AML-193 (cell line): ENCODE data around the gene PGAP2.

Experiments
- DNase-seq, 2 experiments: peaks; one replicate each; lab custom pipeline; 2025; lab: John Stamatoyannopoulos, UW

The PGAP2 gene

DNA sequence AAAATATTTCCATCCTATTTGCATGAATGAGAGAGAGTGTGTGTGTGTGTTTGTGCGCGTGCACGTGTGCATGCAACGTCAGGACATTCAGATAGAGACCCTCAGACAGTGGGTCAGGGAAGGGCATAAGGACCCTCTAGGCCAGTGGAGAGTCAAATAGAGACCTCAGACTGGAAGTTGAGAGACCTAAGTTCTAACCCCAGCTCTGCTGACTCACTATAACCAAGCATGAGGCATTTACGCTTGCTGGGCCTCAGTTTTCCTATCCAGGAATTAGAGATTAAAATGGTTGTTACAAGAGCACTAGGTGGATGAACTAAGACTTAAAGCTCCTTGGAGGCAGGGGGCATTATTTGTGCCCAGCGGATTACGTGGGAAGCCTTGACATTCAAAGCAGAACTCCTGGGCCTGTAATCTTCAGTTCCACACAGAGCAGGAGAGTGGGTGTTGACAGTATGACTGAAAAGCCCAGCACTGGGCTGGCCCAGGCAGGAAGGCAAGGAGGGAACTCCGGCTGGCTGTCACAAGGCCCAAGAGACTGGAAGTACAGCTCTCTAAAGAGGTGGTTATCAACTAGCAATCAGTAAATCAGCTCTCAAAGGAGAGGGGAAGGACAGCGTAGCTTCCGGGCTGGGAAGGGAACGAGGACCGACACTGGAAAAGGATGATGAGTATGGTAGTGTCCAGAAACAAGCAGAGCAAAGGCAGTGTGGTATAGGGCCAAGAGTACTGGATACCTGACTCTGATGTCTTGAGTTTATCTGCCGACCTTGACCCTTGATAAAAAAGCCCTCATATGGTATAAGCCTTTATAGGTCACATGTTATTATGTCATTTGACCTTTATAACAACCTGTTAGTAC lies 23.2 kb downstream of the PGAP2 start:
- DNase-seq: no peak

GRCh38 chr11:3832816-3833215 lies 24.5 kb downstream of the PGAP2 start:
- no peak for DNase-seq

GRCh38 chr11:3833449-3833848 lies 25.1 kb downstream of the PGAP2 start:
- no peak for DNase-seq

GRCh38 chr11:3834349-3834663 lies 25.9 kb downstream of the PGAP2 start:
- no peak for DNase-seq

GRCh38 chr11:3834664-3835461 lies 26.5 kb downstream of the PGAP2 start:
- peak; percentile 80 to 81 for DNase-seq

- no peak for DNase-seq
Observed at GRCh38 chr11:3835751-3836150, 27.4 kb downstream of the PGAP2 start.

DNA sequence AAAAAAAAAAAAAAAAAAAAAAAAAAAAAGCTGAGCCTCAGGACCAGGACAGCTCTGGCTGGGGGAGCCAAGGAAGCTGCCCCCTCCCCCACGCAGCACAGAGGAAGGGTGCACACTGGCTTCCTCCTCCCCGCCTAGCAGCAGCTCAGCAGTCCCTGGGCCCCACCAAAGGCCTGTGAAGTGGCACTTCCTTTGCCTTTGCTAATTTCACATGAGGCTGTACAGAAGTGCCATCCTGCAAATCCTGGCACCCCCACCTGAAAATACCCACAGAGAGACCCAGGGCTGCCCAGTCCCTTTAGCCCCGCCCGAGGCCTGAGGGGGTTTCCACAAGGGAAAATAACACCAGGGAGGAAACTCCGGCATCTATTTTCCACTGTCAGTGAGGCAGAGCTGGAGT lies 28.5 kb downstream of the PGAP2 start:
- peak; percentile 62 to 75 for DNase-seq

DNA sequence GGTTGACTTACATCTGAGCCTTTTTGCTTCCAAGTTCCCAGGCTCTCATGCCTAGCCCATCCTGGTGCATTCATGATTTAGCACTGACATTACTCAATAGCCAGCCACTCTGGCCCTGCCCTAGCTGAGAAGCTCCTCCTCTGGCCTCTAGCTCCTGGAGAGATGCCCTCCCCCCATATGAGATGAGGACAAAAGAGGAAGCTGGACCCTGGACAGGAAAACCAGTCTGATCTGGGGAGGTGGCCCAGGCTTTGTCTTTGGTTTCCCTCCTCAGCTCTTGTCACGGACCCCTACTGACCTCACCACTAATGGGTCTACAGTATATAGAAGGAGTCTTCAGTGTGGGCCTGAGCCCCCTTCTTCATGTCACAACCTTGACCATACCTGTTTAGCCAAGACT lies 29.4 kb downstream of the PGAP2 start:
- DNase-seq: peak; percentile 95 to 98

DNA sequence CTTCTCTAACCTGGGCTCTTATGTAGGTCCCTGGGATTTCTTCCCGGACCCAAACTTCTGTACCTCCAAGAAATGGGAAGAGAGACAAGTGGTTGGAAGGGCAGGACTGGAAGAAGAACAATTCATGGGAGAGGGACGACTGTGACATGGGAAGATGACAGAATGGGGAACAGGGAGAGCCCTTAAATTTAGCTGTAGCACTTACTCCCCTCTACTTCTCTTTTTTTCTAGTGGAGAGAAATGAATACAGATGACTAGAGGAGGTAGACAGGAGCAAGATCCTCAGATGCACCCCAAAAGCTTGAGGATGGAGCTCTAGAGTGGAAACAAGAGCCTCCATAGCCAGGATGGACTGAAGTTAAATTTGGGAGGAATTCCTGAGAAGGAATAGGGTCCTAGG lies 30.1 kb downstream of the PGAP2 start:
- peak; percentile 34 to 60 for DNase-seq

GRCh38 chr11:3840004-3840869 lies 31.9 kb downstream of the PGAP2 start:
- no peak for DNase-seq

DNA sequence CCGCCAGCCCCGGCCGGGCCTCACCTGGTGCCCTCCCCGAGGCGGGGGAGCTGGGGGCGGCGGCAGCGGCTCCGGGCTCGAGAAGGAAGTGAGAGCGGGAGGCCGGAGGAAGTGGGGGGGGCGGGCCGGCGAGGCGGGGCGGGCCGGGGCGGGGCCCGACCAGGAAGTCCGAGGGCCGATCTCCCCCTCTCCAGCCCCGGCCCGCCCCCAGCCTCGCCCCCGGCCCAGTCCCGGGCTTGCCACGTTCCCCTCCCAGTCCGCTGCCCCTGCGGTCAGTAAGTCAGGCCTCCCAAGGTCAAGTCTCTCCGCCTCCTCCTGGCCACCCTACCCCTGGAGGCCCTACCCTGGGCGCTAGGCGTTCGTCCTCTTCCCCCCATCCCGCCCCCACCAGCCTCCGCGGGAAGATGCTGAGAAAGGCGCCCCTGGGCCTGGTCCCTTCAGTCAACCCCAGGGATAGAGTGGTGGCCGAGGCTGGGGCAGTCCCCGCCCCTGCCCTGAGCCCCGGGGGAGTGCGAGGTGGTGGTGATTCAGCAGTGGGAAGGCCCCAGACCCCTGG lies 32.6 kb downstream of the PGAP2 start, which contains the start of gene RHOG:
Gene RHOG (minus strand): TSS at position 90 of the 556 bp plus-strand sequence. CDS start 12,821 bp downstream, outside the sequence.
- peak; percentile 78 to 80 for DNase-seq

- peak; percentile 78 to 86 for DNase-seq
Observed at GRCh38 chr11:3841426-3842350, 33.3 kb downstream of the PGAP2 start.

DNA sequence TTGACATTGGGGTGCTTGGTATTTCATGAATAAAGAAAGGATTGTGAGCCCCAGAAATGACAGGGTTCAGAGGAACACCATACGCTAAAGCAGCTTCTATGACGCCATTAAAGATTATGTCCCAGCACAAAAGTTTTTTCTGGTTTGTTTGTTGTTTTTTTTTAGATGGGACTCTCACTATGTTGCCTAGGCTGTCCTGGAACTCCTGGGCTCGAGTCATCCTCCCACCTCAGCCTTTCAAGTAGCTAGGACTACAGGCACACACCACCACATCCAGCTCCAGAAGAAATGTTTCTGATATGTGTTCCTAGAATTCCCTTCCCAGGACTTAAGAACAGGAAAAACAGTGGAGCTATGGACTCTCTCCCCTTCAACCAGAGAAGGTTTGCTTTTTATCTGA lies 35.0 kb downstream of the PGAP2 start:
- no peak for DNase-seq

- DNase-seq: no peak
Observed at GRCh38 chr11:3845246-3845645, 36.9 kb downstream of the PGAP2 start.

DNA sequence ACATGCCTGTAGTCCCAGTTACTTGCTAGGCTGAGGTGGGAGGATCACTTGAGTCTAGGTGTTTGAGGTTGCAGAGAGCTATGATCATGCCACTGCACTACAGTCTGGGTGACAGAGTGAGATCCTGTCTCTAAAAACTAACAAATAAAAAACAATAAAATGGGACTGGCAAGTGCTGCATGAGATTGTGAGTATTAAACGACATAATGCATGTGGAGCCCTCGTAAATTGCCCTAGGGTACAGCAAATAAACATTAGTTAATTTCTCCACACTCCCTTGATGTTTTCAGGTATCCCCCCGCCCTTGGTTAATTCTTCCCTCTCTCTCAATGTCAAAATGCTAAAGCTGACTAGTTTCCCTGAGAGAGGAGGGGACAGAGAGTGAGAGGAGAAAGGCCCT lies 37.3 kb downstream of the PGAP2 start:
- DNase-seq: no peak

- peak; percentile 41 to 65 for DNase-seq
Observed at GRCh38 chr11:3849297-3849874, 41.0 kb downstream of the PGAP2 start.

GRCh38 chr11:3853545-3853842 lies 45.1 kb downstream of the PGAP2 start:
- no peak for DNase-seq

- peak; percentile 57 for DNase-seq
Observed at GRCh38 chr11:3853899-3854659, 45.7 kb downstream of the PGAP2 start.

GRCh38 chr11:3854660-3854976 lies 46.3 kb downstream of the PGAP2 start:
- DNase-seq: no peak
